ENCODE data around the gene PI4K2A. TPM values are rescaled to one million over a fixed set of nuclear protein-coding genes. Genes with fewer than 3 reads are reported as not detected.
A peak's percentile ranks its signal among the peaks of the same experiment; 100 is the strongest.

PI4K2A gene
- total and polyA plus RNA-seq, 2 of the 13 experiments (the other 11 are each of a cell fraction or from before 2014, with no cell fraction given): 10.9 to 14.3 TPM

- TF ChIP-seq ZNF609 (CRISPR knock-in tag; IDR thresholded peaks at IDR 0.05; ENCODE audit: borderline replicate concordance) (no peak), NCOR1 (IDR thresholded peaks at IDR 0.05; ENCODE audit: borderline replicate concordance, low read length) (peak; percentile 54; the same call in 1 of the 2 replicates), ZEB1 (IDR thresholded peaks at IDR 0.05; ENCODE audit: insufficient replicate concordance, low read depth) (peak; percentile 25), MNT (IDR thresholded peaks at IDR 0.05) (no peak), TARDBP (CRISPR knock-in tag; IDR thresholded peaks at IDR 0.05) (no peak), ZNF275 (CRISPR knock-in tag; IDR thresholded peaks at IDR 0.05; ENCODE audit: borderline replicate concordance) (no peak), HNF4G (IDR thresholded peaks at IDR 0.05; ENCODE audit: borderline replicate concordance, low read depth, low read length) (peak; percentile 63), HNF4G (CRISPR knock-in tag; IDR thresholded peaks at IDR 0.05; ENCODE audit: borderline replicate concordance, low read depth) (no peak; the same call in 1 of the 2 replicates), MIER3 (CRISPR knock-in tag; IDR thresholded peaks at IDR 0.05; ENCODE audit: borderline replicate concordance) (no peak), TFAP4 (IDR thresholded peaks at IDR 0.05; ENCODE audit: borderline replicate concordance, low read depth) (peak; percentile 77; the same call in 1 of the 2 replicates), HNRNPH1 (optimal IDR thresholded peaks at IDR 0.05; ENCODE audit: low read depth, low read length) (no peak), FOXP4 (CRISPR knock-in tag; IDR thresholded peaks at IDR 0.05) (0 out of 2 replicates have a peak, but pooled peaks have one; percentile 7), GPBP1L1 (CRISPR knock-in tag; IDR thresholded peaks at IDR 0.05) (no peak), TEAD3 (CRISPR knock-in tag; optimal IDR thresholded peaks at IDR 0.05; ENCODE audit: borderline replicate concordance) (peak; percentile 41)
These were observed 41.6 kb downstream of the PI4K2A start (continued) for GRCh38 chr10:97682042-97682441.
